Measurements from ENCODE around the gene MPHOSPH8. TPM values are rescaled to one million over a fixed set of nuclear protein-coding genes. Genes with fewer than 3 reads are reported as not detected.
"Not testable (repeated sequence)": the region's sequence is repeated elsewhere in the genome, so short reads cannot be mapped to it uniquely, and the experiment has no call there.

Gene MPHOSPH8
- total RNA-seq, 1 experiment from 2014 or later = 18.5 TPM

DNA sequence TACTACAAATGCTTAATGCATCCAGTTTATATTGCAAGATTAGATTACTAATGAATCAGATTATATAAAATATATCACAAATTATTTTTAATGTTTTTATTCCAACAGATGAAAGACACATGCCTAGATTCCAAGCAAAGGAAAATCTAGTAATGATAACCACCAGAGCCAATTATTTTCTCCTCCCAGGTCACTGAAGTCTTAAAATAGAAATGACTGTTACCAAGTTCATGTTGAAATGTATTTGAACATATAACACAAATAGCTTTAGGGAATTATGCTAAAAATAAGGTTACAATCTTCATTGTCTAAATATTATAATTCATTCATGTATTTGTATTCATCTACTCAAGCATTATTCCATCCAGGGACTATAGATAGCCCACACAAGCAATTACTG, 76.3 kb downstream of the MPHOSPH8 start:
- H3K27me3 Mint-ChIP-seq (ENCODE audit: low read depth); H3K4me3 Mint-ChIP-seq; ATAC-seq; POLR2A ChIA-PET; H3K4me1 Mint-ChIP-seq; H3K36me3 Mint-ChIP-seq; H3K27ac Mint-ChIP-seq; H3K9me3 Mint-ChIP-seq; DNase-seq (ENCODE audit: low spot score): not testable (repeated sequence)
- CTCF ChIA-PET = interaction anchor here (1.1 kb wide), 1 partner anchor 108 kb away, joined by 3 read pairs; no protein-coding TSS in a partner anchor

DNA sequence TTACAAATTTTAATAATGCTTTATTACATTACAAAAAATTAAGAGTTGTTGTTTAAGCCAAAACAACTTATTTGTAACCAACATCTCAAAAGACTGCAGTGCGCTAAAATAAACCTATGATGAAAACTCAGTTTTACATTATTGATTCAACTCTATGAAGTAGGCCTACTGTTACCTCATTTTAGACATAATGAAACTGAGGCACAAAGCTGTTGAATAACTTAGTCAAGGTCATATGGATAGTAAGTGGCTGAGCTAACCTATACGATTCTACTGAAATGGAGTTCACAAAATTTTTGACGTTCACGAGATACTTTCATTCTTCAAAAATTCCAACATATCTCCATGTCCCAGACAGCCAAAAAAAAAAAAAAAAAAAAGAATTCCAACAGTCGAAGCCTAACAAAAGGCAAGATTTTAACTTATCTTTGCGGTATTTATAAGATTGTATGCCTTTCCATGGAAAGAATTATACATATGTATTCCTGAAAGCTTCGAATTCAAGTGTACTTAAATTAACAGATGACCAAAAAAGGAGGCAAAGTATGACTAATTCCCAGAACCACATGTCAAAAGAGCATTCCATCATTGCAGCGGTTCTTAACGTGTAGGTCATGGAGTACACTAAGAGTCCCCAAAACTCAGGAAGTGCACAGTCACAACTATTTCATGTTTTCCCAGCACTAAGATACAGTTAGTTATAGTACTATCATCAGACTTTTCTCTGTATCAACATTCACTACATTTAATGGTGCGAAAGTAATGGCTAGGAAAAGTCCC, 79.9 kb downstream of the MPHOSPH8 start:
- CTCF ChIA-PET = no interaction called here
- H3K9me3 Mint-ChIP-seq = no peaks in the 10 kb centered on the region
- 0 out of 2 replicates have a peak overlapping the region, but pooled peaks have one; percentile 53 for H3K27ac Mint-ChIP-seq
- peaks cover 13% of the 10 kb centered on the region for H3K36me3 Mint-ChIP-seq
- POLR2A ChIA-PET = no interaction called here
- TF ChIP-seq, protein P1, sequence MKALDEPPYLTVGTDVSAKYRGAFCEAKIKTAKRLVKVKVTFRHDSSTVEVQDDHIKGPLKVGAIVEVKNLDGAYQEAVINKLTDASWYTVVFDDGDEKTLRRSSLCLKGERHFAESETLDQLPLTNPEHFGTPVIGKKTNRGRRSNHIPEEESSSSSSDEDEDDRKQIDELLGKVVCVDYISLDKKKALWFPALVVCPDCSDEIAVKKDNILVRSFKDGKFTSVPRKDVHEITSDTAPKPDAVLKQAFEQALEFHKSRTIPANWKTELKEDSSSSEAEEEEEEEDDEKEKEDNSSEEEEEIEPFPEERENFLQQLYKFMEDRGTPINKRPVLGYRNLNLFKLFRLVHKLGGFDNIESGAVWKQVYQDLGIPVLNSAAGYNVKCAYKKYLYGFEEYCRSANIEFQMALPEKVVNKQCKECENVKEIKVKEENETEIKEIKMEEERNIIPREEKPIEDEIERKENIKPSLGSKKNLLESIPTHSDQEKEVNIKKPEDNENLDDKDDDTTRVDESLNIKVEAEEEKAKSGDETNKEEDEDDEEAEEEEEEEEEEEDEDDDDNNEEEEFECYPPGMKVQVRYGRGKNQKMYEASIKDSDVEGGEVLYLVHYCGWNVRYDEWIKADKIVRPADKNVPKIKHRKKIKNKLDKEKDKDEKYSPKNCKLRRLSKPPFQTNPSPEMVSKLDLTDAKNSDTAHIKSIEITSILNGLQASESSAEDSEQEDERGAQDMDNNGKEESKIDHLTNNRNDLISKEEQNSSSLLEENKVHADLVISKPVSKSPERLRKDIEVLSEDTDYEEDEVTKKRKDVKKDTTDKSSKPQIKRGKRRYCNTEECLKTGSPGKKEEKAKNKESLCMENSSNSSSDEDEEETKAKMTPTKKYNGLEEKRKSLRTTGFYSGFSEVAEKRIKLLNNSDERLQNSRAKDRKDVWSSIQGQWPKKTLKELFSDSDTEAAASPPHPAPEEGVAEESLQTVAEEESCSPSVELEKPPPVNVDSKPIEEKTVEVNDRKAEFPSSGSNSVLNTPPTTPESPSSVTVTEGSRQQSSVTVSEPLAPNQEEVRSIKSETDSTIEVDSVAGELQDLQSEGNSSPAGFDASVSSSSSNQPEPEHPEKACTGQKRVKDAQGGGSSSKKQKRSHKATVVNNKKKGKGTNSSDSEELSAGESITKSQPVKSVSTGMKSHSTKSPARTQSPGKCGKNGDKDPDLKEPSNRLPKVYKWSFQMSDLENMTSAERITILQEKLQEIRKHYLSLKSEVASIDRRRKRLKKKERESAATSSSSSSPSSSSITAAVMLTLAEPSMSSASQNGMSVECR (CRISPR knock-in tag; IDR thresholded peaks at IDR 0.05; ENCODE audit: borderline replicate concordance) = no peak
- TF ChIP-seq ZNF671 (CRISPR knock-in tag; IDR thresholded peaks at IDR 0.05) = no peak
- no peak for TF ChIP-seq JUN (CRISPR knock-in tag; IDR thresholded peaks at IDR 0.05)
- TF ChIP-seq JAZF1 (CRISPR knock-in tag; IDR thresholded peaks at IDR 0.05) = no peak
- TF ChIP-seq ZNF396 (CRISPR knock-in tag; IDR thresholded peaks at IDR 0.05; ENCODE audit: borderline replicate concordance) = no peak
- TF ChIP-seq, protein P2, sequence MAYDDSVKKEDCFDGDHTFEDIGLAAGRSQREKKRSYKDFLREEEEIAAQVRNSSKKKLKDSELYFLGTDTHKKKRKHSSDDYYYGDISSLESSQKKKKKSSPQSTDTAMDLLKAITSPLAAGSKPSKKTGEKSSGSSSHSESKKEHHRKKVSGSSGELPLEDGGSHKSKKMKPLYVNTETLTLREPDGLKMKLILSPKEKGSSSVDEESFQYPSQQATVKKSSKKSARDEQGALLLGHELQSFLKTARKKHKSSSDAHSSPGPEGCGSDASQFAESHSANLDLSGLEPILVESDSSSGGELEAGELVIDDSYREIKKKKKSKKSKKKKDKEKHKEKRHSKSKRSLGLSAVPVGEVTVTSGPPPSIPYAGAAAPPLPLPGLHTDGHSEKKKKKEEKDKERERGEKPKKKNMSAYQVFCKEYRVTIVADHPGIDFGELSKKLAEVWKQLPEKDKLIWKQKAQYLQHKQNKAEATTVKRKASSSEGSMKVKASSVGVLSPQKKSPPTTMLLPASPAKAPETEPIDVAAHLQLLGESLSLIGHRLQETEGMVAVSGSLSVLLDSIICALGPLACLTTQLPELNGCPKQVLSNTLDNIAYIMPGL (CRISPR knock-in tag; IDR thresholded peaks at IDR 0.05) = no peak
- TF ChIP-seq ZNF263 (CRISPR knock-in tag; IDR thresholded peaks at IDR 0.05; ENCODE audit: low read depth) = no peak
- TF ChIP-seq, protein P3, sequence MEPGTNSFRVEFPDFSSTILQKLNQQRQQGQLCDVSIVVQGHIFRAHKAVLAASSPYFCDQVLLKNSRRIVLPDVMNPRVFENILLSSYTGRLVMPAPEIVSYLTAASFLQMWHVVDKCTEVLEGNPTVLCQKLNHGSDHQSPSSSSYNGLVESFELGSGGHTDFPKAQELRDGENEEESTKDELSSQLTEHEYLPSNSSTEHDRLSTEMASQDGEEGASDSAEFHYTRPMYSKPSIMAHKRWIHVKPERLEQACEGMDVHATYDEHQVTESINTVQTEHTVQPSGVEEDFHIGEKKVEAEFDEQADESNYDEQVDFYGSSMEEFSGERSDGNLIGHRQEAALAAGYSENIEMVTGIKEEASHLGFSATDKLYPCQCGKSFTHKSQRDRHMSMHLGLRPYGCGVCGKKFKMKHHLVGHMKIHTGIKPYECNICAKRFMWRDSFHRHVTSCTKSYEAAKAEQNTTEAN (CRISPR knock-in tag; IDR thresholded peaks at IDR 0.05) = no peak
- no peak for TF ChIP-seq GABPB1 (CRISPR knock-in tag; IDR thresholded peaks at IDR 0.05)
- no peak for TF ChIP-seq TCF7 (CRISPR knock-in tag; IDR thresholded peaks at IDR 0.05; ENCODE audit: low read depth)
- ATAC-seq (no peak), DNase-seq (ENCODE audit: low spot score) (no peak)
- no peak overlapping the region for H3K4me3 Mint-ChIP-seq
- H3K4me1 Mint-ChIP-seq = no peaks in the 10 kb centered on the region
- H3K27me3 Mint-ChIP-seq (ENCODE audit: low read depth) = no peaks in the 10 kb centered on the region

DNA sequence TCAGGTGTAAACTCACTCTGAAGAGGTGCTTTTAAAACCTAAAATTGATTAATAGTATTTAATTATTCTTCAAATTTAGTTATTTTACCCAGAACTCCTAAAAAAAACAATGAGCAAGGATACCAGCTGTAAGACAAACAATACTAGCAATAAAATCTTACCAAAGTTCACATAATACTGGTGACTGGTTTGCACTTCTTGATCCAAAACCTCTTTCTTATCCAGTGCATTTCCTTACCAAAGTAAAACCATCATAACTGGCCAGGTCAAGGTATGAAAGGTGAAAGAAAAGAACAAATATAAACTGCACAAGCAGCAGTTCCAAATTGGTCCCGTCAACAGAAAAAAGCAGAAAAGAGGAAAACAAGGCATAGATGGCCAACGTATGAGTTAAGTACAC, 86.6 kb downstream of the MPHOSPH8 start:
- no peak for ATAC-seq
- ChIA-PET POLR2A (no interaction called here), CTCF (no interaction called here)
- no peak overlapping the region for H3K27ac Mint-ChIP-seq
- peaks cover 22% of the 10 kb centered on the region for H3K36me3 Mint-ChIP-seq
- DNase-seq (ENCODE audit: low spot score) = no peak
- H3K4me3 Mint-ChIP-seq = no peak overlapping the region
- no peaks in the 10 kb centered on the region for H3K9me3 Mint-ChIP-seq
- TF ChIP-seq, protein P4, sequence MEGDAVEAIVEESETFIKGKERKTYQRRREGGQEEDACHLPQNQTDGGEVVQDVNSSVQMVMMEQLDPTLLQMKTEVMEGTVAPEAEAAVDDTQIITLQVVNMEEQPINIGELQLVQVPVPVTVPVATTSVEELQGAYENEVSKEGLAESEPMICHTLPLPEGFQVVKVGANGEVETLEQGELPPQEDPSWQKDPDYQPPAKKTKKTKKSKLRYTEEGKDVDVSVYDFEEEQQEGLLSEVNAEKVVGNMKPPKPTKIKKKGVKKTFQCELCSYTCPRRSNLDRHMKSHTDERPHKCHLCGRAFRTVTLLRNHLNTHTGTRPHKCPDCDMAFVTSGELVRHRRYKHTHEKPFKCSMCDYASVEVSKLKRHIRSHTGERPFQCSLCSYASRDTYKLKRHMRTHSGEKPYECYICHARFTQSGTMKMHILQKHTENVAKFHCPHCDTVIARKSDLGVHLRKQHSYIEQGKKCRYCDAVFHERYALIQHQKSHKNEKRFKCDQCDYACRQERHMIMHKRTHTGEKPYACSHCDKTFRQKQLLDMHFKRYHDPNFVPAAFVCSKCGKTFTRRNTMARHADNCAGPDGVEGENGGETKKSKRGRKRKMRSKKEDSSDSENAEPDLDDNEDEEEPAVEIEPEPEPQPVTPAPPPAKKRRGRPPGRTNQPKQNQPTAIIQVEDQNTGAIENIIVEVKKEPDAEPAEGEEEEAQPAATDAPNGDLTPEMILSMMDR (IDR thresholded peaks at IDR 0.05) = no peak
- TF ChIP-seq, protein P5, sequence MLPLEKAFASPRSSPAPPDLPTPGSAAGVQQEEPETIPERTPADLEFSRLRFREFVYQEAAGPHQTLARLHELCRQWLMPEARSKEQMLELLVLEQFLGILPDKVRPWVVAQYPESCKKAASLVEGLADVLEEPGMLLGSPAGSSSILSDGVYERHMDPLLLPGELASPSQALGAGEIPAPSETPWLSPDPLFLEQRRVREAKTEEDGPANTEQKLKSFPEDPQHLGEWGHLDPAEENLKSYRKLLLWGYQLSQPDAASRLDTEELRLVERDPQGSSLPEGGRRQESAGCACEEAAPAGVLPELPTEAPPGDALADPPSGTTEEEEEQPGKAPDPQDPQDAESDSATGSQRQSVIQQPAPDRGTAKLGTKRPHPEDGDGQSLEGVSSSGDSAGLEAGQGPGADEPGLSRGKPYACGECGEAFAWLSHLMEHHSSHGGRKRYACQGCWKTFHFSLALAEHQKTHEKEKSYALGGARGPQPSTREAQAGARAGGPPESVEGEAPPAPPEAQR (CRISPR knock-in tag; IDR thresholded peaks at IDR 0.05) = no peak
- TF ChIP-seq ZNF416 (CRISPR knock-in tag; IDR thresholded peaks at IDR 0.05) = no peak
- TF ChIP-seq, protein P6, sequence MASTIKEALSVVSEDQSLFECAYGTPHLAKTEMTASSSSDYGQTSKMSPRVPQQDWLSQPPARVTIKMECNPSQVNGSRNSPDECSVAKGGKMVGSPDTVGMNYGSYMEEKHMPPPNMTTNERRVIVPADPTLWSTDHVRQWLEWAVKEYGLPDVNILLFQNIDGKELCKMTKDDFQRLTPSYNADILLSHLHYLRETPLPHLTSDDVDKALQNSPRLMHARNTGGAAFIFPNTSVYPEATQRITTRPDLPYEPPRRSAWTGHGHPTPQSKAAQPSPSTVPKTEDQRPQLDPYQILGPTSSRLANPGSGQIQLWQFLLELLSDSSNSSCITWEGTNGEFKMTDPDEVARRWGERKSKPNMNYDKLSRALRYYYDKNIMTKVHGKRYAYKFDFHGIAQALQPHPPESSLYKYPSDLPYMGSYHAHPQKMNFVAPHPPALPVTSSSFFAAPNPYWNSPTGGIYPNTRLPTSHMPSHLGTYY (CRISPR knock-in tag; IDR thresholded peaks at IDR 0.05) = no peak
- no peaks in the 10 kb centered on the region for H3K27me3 Mint-ChIP-seq (ENCODE audit: low read depth)
- H3K4me1 Mint-ChIP-seq = no peaks in the 10 kb centered on the region
